ENCODE data around the gene MTHFSD.

DNA sequence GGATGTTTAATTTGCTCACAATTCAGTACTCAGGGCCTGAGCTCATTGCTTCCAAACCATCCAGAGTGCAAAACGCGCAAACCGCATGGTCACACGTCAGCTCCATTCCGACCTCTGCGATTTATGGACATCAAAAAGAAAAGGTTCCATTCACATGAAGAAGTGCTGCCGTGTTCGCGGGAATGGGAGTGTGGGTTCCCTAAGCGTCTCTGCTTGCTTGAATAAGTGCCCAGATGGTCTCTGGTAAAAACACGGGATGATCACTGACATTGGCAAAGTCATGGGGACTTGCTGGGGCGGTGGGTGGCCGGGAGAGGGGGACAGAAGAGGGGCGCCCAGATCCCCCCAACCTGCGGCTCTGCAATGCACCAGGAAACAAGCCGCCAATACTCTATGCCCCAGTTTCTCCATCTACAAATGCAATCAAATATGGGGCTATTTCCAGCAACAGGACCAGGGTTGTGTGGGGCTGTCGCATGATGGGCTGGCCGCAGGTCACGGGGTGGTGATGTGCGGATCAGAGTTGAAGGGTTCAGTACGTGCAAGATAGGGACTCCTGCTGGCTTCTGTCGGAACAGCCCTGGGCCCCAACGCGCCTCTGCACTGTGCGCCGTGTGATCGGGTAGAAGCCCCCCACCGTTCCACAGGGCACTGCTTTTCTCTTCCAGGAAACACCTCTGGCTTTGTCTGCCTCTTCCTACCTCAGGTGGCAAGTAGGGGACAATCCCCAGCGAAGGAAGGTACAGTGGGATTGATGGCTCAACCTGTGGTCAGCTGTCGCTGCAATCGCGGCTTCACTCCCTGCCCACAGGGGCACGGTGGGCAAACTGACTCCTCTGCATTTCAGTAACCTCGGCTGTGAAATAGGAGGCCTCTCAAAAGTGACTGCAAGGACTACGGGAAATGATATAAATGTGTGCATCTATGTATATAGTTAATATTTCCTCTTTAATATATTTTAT lies 33.5 kb downstream of the MTHFSD start:
- TF ChIP-seq, protein P1, sequence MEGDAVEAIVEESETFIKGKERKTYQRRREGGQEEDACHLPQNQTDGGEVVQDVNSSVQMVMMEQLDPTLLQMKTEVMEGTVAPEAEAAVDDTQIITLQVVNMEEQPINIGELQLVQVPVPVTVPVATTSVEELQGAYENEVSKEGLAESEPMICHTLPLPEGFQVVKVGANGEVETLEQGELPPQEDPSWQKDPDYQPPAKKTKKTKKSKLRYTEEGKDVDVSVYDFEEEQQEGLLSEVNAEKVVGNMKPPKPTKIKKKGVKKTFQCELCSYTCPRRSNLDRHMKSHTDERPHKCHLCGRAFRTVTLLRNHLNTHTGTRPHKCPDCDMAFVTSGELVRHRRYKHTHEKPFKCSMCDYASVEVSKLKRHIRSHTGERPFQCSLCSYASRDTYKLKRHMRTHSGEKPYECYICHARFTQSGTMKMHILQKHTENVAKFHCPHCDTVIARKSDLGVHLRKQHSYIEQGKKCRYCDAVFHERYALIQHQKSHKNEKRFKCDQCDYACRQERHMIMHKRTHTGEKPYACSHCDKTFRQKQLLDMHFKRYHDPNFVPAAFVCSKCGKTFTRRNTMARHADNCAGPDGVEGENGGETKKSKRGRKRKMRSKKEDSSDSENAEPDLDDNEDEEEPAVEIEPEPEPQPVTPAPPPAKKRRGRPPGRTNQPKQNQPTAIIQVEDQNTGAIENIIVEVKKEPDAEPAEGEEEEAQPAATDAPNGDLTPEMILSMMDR (IDR thresholded peaks at IDR 0.05), result no peak
- TF ChIP-seq POLR2A (IDR thresholded peaks at IDR 0.05), result no peak
